NCI-H446 (cell line): ENCODE results near the gene ZNF423.
A peak's percentile ranks its signal among the peaks of the same experiment; 100 is the strongest.
"Not testable (repeated sequence)": the region's sequence is repeated elsewhere in the genome, so short reads cannot be mapped to it uniquely, and the experiment has no call there.

Source experiments
- DNase-seq, 2 experiments: peaks; one replicate each; lab custom pipeline; 2025; lab: John Stamatoyannopoulos, UW

The ZNF423 gene

DNA sequence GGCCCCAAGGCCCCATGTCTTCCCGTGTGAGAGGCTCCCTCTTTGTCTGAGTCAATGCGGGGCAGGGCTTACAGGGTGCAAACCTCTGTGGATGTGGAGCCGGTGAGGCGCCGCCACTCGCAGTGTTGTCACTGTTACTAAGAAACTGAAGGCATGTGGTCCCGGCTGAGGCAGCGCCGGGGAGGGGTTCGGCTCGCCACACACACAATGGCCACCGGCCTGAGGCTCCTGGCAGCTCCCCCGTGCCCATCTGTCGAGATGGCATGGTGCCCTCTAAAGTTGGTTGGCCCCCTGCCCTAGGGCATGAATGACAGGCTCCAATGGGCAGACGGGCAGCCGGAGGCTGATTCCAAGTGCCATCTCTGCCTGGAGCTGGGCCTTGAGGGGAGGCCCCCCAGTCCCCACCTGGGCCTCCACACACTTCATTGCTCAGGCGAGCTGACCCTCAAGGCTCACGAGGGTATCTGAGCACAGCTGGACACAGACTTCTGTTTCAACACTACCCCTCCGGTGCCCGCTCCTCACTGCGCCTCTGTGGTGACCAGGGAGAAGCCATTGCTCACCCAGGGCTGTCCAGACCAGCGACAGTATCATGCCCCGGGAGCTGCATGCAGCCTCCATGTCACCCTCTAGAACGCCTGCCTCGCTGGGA lies 345.1 kb downstream of the ZNF423 start:
- DNase-seq: peak; percentile 40 to 89

DNA sequence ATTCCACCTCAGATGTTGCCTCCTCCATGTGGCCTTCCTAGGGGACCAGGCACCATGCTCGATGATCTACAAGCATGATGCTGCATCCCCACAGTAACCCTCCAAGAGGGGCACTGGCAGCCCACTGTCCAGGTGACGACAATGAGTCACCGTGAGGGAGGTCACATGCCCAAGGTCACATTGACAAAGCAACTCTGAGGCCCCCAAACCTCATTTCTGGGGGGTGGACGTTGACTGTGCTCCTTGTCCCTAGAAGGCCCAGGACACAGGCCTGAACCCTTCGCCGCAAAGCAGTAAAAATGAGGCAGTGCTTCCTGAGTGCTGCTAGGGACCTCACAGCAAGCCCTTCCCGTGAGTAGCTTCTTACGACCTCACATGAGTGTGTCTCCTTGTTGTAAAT lies 345.8 kb downstream of the ZNF423 start:
- no peak for DNase-seq

DNA sequence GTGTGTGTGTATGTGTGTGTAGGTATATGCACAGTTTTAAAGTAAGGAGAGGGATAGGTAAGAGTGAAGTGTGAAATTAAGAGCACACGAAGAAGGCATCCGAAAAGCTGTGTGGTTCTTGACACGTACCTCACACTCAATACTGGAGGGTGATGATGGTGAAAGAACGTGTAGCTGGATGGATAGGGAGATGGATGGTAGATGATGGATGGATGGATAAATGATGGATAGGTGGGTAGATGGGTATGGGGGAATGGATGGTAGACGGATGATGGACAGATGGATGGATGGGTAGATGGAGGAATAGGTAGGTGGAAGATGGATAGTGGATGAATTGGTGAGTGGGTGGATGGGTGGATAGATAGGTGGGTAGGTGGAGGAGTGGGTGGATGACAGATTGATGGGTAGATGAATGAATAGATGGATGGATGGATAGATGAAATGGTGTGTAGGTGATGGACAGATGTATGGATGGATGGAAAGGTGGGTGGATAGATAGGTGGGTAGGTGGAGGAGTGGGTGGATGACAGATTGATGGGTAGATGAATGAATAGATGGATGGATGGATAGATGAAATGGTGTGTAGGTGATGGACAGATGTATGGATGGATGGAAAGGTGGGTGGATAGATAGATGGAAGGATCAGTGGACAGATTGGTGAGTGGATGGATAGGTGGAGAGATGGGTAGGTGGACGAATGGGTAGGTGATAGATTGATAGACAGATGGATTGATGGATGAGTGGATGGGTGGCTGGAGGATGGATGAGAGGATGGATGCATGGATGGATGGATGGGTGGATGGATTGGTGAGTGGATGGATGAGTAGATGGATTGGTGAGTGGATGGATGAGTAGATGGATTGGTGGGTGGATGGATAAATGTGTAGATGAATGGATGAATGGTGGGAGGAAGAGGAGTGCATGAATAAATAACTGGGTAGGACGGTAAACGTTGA lies 349.6 kb downstream of the ZNF423 start:
- not testable (repeated sequence) for DNase-seq

DNA sequence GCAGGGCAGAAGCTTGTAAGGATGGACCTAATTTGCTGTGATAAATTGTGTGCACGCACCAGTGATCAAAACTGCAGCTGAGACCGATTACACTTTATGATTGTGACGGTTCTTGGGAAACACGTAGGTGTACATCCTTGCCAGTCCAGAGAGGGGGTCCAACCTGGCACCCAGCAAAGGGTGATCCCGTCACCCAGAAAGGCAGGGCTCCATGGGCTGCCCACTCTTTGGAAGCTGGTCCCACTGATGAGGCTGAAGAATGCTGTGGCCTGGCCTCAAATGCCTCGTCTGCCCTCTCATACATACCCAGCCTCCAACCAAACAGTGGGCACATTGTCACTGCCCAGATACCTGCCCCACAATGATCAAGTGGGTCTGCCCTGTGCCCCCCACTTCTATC lies 350.4 kb downstream of the ZNF423 start:
- no peak for DNase-seq

DNA sequence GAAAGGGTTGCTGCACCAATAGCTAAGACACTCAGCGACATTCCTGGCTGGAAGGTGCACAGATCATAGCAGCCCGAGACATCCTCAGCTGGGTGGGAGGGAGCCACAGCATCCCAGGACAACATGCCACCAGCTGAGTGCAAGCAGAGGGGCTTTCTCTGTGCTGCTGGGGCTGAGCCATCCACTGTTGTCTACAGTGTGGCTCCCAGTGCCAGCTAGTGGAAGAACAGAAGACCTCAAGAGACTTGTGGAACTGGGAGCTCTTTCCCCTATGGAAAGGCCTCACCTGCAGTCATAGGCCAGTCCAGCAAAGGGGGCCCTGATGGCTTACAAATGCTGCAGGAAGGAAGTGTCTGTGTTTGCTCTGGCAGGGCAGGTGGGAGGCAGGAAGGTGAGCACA lies 351.3 kb downstream of the ZNF423 start:
- DNase-seq: no peak

DNA sequence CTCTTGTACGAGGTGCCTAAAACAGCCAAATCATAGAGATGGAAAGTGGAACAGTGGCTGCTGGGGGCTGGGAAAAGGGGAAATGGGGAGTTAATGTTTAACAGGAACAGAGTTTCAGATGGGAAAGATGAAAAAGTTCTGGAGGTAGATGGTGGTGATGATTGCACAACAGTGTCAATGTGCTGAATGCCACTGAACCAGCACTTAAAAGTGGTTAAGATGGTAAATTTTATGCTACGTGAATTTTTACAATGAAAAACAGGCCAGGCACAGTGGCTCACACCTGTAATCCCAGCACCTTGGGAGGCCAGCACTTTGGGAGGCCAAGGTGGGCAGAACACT lies 351.9 kb downstream of the ZNF423 start:
- DNase-seq: no peak

DNA sequence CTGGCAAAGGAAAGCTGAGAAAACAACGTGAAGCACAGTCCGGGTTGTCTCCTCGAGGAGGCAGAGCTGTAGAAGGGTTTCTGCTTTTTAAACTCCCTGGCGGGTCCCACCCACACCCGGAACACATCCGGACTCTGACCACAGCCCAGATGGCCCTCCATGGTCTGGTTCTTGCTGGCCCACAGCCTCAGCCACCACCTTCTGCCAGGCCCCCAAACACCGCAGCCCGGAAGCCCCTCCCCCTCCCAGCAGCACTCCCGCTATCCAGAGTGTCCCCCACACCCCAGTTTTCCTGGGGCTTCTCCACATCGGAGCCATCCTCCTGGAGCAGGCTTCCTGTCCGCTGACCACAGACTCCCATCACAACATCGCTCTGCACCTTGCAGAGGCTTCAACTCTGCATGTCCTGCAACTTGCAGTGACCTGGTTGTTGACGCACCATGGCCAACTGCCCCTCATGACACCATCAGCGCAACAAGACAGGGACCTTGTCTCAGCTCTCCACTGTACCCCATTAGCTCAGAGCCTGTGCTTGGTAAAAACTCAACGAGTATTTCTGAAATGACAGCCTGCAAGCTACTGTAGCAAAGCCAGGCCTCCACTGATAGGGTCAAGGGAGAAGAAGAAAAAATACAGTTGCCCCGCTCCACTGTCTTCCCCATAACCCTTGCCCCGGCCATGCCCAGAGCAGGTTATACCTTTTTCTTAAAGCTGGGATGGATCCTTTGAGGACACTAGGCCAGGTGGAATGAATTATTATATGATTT lies 352.5 kb downstream of the ZNF423 start:
- no peak for DNase-seq

DNA sequence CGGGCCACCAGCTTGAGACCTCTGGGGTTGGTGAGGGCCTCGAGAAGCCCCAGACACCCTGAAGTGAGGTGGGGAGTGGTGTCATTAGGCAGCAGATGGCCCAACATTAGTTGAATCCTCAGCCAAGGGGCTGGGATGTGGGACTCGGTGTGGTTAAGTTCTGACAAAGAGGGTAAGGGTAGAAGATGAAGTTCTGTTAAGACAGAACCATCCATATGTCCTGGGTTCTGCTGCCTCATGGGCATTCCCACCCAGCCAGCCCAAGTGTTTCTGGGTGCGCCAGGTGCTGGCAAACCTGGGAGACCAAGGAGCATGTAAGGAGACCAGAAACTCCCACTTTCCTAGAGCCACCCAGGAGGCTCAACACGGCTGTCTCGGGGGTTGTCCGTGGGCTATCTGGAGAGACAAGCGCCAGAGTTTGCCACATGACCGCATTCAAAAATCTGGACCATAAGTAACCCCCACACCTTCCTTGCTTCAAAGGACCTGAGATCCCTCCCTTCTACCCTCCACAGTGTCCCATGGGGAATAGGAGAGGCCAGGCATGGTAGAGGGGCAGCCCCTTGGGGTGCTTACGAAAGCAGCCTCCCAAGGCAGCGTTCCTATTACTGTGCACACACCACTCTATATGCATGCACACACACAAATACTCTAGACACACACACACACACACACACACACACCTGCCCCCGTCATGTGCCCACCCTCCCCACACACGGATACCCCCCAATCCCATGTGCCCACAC lies 353.6 kb downstream of the ZNF423 start:
- no peak for DNase-seq

DNA sequence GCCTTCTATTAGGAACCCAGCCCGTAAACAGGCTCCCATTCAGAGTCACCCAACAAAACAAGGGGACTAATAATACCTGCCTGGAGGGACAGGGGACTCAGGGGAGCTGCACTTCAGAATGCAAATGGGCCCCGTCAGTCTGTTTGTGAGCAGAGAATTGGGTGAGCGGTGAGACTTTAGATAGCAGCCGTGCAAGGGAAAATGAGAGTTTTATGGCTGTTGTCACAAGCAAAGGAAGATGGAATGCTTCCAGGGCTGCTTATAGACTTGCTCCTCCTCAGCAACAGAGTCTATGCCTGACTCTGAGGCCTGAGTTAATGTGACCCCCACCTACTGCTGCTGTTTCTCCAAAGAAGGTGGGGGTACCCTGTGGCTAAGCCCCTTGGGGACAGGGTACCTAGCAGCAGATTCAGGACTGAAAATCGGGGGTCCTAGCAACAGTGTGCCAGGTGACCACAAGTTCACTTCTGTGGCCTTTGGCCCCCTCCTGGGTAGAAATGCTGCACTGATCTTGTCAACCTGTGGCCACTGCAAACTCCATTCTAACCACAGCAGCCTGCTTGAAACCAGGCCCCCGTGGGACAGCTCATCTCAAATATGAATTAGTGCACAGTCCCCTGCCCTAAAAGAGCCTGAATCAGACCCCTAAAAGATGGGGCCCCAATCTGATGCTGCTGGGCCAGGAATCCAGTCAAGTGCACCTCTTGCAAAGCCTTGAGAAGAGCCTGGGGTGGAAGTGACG lies 355.9 kb downstream of the ZNF423 start:
- no peak for DNase-seq

DNA sequence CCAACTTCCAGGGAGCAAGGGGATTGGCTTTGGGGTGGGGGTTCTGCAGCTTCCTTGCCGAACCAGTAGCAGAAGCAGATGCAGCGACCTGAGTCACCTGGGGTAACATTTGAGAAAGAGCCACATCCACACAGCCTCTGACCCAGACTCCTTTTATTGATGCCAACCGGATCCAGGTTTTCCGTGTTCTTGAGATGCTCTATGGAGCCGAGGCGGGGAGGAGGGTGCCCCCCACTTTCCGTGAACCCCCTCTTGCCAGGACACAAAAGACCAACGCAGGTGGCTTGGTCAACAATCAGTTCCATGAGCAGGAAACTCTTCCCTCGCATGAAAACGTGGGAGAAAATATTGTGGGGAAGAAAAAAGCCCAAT lies 356.5 kb downstream of the ZNF423 start:
- no peak for DNase-seq

DNA sequence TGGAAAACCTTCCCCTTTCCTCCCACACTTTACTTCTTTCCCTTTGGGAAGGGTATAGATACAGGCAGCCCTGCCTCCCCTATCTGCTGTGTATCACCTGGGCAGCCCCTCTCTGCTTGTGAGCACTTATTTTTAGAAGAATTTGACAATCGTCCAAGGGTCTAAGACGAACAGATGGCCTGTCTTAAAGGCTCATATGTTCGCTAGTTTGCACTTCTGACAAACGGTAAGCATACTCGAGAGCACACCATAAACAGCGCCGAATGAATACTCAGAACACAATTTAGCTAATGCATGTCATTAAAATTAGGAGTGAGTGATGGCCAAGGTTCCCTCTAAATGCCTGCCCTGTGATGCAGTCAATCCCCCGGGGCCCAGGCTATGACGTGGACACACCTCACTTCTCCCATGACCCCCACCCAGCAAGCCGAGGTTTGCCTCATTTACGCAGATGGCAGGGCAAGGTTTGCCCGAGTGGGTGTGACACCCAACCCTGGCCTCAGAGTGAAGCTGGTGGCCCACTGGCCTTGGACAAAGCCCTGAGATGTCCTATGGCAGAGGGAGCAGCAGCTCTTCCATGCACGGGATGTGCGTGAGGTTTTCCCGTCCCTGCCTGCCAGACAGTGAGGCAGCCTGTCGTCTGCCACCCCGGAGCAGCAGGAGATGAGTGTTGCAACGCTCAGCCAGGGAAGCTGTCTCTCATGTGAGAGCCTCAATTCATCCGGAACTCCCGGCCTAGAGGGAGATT lies 357.1 kb downstream of the ZNF423 start:
- DNase-seq: peak; percentile 46 to 84

DNA sequence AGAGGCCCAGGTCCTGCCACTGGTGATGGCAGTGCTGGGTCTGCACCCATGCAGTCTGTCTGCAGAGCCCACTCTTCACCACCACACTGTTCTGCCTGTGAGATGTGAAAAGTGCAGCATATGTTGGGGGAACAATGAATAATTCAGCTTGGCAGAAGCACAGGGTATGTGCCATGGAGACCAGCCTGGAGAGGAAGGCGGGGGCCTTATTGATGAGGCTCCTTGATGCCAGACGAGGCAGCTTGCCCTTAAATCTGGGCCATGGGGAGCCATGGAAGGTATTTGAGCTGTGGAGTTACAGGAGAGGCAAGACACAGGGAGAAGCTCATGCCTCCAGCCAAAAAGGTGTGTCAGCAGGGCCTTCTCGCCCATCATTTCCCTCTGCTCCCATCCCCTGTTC lies 357.6 kb downstream of the ZNF423 start:
- peak in 1 of 2 experiments; percentile 73 for DNase-seq

DNA sequence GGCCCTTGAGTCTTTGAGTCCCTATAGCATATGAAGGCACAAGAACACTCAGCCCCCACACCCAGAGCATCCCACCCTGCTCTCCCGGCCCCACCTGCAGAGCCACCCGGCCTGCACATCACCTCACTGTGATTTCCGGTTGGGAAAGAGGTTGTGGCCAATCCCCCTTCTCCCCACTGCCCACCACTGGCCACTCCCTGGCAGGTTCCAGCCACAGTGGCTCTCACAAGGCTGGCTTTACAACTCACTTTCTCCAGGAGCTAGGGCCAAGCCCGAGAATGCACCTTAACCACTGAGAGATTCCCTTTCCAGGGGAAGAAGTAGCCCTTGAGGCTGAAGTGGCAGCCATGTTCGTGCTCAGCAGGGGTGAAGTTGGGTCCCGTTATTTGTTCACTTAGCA lies 358.4 kb downstream of the ZNF423 start:
- DNase-seq: no peak

DNA sequence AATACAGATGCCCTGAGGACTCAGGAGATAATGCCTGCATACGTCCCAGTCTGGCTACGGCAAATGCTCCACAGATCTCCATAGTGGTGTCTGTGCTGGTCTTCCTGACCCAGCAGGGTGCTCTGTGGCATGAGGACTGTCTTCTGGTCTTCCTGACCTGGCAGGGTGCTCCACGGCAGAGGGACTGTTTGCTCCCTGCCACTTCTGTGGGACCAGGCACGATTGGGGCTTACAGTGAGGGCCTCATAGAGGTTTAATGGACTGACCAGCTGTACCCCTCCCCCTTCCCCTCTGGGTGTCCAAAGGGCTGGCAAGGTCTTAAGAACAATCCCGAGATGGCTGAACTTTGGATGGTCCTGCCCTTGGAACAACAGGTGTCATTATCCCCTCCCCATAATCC lies 359.3 kb downstream of the ZNF423 start:
- no peak for DNase-seq

DNA sequence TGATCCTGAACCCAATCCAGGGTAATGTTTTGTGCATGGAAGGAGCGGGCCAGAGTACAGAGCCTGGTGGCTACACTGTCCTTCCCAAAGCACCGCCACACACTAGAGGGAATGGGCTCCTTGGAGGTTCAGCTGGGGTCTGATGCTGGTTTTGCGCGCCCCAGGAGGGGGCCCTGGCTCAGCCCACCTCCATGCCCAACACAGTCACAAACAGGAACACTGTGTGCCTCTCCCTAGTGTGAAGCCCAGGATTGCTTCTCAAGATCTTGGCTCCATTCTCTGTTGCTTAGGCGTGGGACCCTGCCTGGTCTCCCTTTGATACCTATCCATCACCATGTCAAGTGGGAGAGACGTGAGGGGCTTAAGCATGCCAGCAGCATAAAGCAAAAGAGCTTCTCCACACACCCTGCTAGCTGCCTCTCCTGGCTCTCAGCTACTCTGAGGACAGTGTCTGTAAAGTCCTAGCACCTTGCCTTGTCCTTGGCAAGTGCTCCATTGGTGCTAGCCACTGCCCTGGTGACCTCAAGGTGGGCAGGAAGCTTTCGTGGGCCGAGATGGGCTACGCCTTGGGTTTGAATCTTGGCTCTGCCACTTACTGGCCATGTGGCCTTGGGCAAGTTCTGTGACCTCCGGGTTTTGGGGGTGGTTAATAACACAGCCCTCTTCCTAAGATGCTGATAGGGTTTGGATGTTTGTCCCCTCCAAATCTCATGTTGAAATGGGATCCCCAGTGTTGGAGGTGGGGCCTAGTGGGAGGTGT lies 360.1 kb downstream of the ZNF423 start:
- DNase-seq: no peak

DNA sequence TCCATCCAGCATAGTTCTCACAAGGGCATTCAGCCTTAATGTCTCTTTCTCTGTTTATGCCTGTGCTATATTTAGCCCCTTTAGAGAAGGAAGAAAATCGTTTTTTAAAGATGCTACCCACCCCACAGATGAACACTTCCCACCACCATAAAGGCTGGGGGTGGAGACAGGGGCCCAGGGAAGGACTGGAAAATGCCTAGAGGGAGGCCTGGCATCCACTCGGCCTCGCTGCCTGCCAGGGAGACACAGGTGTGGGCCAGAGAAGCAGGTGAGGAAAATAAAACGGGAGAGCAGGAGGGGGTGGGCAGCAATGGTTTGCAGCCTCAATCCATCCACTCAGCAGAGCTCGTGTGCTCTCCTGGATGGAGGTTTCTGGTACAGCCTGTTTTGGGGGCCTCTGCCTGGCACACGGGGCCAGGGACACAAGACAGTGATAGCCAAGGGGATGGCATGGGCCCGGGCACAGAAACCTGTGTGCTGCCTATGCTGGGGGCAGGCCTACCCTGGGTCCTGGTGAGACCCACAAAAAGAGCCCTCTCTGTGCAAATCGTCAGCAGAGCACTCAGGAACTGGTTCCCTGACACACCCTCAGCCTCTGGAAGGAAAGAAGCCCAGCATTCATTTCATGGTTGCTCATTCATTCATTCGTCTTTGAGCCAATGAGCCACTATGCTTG lies 360.9 kb downstream of the ZNF423 start:
- no peak for DNase-seq

DNA sequence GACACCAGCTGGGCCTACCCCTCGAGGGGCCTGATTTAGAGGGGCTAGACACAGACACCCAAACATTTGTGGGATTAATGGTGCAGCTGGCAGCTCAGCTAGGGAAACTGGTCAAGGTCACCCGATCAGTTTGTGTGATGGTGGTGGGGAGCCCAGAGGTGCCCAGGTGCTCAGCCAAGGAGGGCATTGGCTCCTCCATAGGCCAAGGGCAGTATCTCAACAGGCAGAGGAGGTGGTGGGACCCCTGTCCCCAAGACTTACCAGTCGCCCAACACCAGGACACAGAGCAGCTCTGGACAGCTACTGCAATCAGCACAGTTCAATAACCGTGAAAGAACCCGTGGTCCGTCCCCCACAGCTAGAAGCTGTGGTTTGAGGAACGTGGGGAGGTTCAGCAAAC lies 361.4 kb downstream of the ZNF423 start:
- DNase-seq: no peak

DNA sequence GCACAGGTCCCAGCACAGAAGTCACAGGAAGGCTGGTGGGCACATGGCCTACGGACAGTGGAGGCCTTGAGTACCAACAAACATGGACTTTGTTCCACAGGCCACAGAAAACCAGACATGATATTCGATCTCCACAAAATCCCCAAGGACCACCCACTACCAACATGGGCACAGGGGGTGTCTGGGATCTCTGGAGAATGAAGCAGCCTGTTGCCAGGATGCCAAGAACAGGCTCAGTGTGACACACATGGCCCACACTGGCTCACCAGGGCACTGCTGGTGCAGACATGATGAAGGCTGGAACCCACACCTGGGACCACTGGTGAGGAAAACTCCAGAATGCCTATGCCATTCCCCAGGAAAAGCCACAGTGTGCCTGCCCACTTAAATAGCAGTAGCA lies 362.1 kb downstream of the ZNF423 start:
- no peak for DNase-seq

DNA sequence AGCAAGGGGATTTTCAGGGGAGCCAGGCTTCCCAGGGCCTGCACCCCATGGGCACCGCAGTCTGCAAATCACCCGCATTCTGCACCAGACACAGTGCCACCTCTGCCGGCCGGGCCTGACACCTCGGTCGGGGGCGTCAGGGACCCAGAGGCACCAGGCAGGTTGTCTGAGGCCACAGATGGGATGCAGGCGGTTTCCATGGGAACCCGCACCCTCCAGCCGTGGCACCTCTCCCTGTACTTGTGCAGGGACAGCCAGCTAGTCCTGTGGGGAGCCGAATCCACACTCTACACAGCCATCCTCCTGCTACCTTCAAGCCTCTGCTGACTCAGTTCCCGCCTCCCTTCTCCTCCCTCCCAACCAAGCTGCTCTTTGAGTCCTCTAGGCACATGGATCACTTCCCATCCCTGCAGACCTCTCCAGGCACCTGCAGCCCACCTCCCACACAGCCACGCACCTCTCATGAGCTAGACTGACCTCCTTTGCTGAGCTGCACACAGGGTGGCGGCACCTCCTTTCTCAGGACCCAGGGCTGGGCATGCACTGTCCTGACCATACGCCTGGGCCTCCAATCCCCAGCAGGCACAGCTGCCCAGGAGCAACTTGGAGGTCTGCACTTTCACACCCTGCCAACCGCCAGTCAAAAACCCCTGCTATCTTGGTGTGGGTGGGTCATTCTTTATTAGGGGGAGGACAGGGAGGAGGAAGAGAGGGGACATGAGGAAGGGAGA lies 362.9 kb downstream of the ZNF423 start:
- no peak for DNase-seq
